GM23338 (cell line): ENCODE data around the gene DDIT3. TPM values are rescaled to one million over a fixed set of nuclear protein-coding genes. Genes with fewer than 3 reads are reported as not detected.

ENCODE experiments used
- ATAC-seq: fragments of 200-7000 bp; cut with Tn5 transposase; 3 replicates; pipeline ENCODE4 v1.9.1; 2020
- DNase-seq: peaks from one replicate; pipeline ENCODE4 v3.0.0-alpha.2; 2015; ENCODE audit warnings: low spot score
- H2AFZ ChIP-seq: fragments of 200-600 bp; sonication (generic); 2 replicates; pipeline ENCODE4 v1.8.0; 2016; ENCODE audit warnings: antibody characterized with exemption, mild to moderate bottlenecking, moderate library complexity
- H3F3A ChIP-seq: fragments of 200-600 bp; sonication (generic); replicated peaks from 2 replicates; pipeline ENCODE4 v1.8.0; 2017; ENCODE audit warnings: antibody characterized with exemption, mixed run types, low read depth
- H3K27ac ChIP-seq: fragments of 200-600 bp; sonication (generic); 2 replicates; pipeline ENCODE4 v1.6.1; 2016; ENCODE audit warnings: low read depth
- H3K27me3 ChIP-seq: fragments of 200-600 bp; sonication (generic); 2 replicates; pipeline ENCODE4 v1.8.0; 2016; ENCODE audit warnings: mild to moderate bottlenecking, mixed run types, moderate library complexity; ENCODE audit not compliant: insufficient read depth
- H3K36me3 ChIP-seq: fragments of 200-600 bp; sonication (generic); 2 replicates; pipeline ENCODE4 v1.8.0; 2016; ENCODE audit warnings: mild to moderate bottlenecking; ENCODE audit not compliant: insufficient read depth
- H3K4me1 ChIP-seq: fragments of 200-600 bp; sonication (generic); 2 replicates; pipeline ENCODE4 v1.8.0; 2016; ENCODE audit warnings: mild to moderate bottlenecking, moderate library complexity; ENCODE audit not compliant: insufficient read depth
- H3K4me2 ChIP-seq: fragments of 200-600 bp; sonication (generic); 2 replicates; pipeline ENCODE4 v1.7.1; 2017; ENCODE audit warnings: mixed run types
- H3K4me3 ChIP-seq: fragments of 200-600 bp; sonication (generic); 2 replicates; pipeline ENCODE4 v1.6.1; 2016; ENCODE audit warnings: mixed run types
- H3K79me2 ChIP-seq: fragments of 200-600 bp; sonication (generic); replicated peaks from 2 replicates; pipeline ENCODE4 v1.8.0; 2017; ENCODE audit warnings: mild to moderate bottlenecking; ENCODE audit not compliant: insufficient read depth
- H3K9me2 ChIP-seq: fragments of 200-600 bp; sonication (generic); 2 replicates; pipeline ENCODE4 v1.8.0; 2017; ENCODE audit not compliant: insufficient read depth
- H4K20me1 ChIP-seq: fragments of 200-600 bp; sonication (generic); replicated peaks from 2 replicates; pipeline ENCODE4 v1.8.0; 2017; ENCODE audit warnings: mild to moderate bottlenecking; ENCODE audit not compliant: insufficient read depth
- H3K27ac Mint-ChIP-seq: 2 replicates; pipeline ENCODE4 v1.8.0; 2020; ENCODE audit warnings: inconsistent platforms, mild to moderate bottlenecking, moderate library complexity, mixed read lengths
- H3K27me3 Mint-ChIP-seq: 3 replicates; pipeline ENCODE4 v1.8.0; 2022; ENCODE audit warnings: low read depth, mild to moderate bottlenecking, moderate library complexity, mixed read lengths, inconsistent platforms; ENCODE audit not compliant: insufficient read depth, poor library complexity
- H3K36me3 Mint-ChIP-seq: 3 replicates; pipeline ENCODE4 v1.8.0; 2021; ENCODE audit warnings: low read depth, mild to moderate bottlenecking, inconsistent platforms, moderate library complexity, mixed read lengths
- H3K4me1 Mint-ChIP-seq: 3 replicates; pipeline ENCODE4 v1.8.0; 2020; ENCODE audit warnings: mild to moderate bottlenecking, inconsistent platforms, mixed read lengths
- H3K4me3 Mint-ChIP-seq: 3 replicates; pipeline ENCODE4 v1.8.0; 2021; ENCODE audit warnings: moderate library complexity, mild to moderate bottlenecking, inconsistent platforms, mixed read lengths
- H3K9me3 Mint-ChIP-seq: 3 replicates; pipeline ENCODE4 v1.8.0; 2020; ENCODE audit warnings: moderate library complexity, mild to moderate bottlenecking, inconsistent platforms, mixed read lengths
- CREB1 ChIP-seq: fragments of 250-450 bp; sonication (Bioruptor Pico); IDR thresholded peaks from 2 replicates; pipeline ENCODE4 v1.5.0; 2020; ENCODE audit warnings: low read depth, mild to moderate bottlenecking, moderate library complexity
- CTCF ChIP-seq, 2 experiments: fragments of 200-600 bp in 1 of 2; sonication (generic) in 1 of 2; conservative IDR thresholded peaks; 2 replicates each; pipeline versions ENCODE4 v1.5.1 to v1.6.1; 2016 to 2017; ENCODE audit warnings: antibody characterized with exemption in 2 of 2, low read depth in 2 of 2, mild to moderate bottlenecking in 2 of 2, moderate library complexity in 1 of 2
- EZH2 ChIP-seq: fragments of 200-600 bp; sonication (generic); IDR thresholded peaks from one replicate; pipeline ENCODE4 v1.8.0; 2017; ENCODE audit warnings: antibody characterized with exemption, mild to moderate bottlenecking, low read depth; ENCODE audit not compliant: unreplicated experiment
- EZH2phosphoT487 ChIP-seq: fragments of 200-600 bp; sonication (generic); IDR thresholded peaks from one replicate; pipeline ENCODE4 v1.8.1; 2018; ENCODE audit warnings: antibody characterized with exemption; ENCODE audit not compliant: unreplicated experiment
- JUNB ChIP-seq: IDR thresholded peaks from one replicate; pipeline ENCODE4 v1.6.1; 2016; ENCODE audit warnings: antibody characterized with exemption; ENCODE audit not compliant: unreplicated experiment
- NANOG ChIP-seq: IDR thresholded peaks from 2 replicates; pipeline ENCODE4 v1.6.1; 2016; ENCODE audit warnings: antibody characterized with exemption, borderline replicate concordance
- POLR2AphosphoS5 ChIP-seq: IDR thresholded peaks from 2 replicates; pipeline ENCODE4 v1.6.1; 2016; ENCODE audit warnings: antibody characterized with exemption, low read depth
- REST ChIP-seq: IDR thresholded peaks from one replicate; pipeline ENCODE4 v1.6.1; 2018; ENCODE audit warnings: antibody characterized with exemption; ENCODE audit not compliant: unreplicated experiment
- STAT1 ChIP-seq: IDR thresholded peaks from one replicate; pipeline ENCODE4 v1.6.1; 2016; ENCODE audit warnings: antibody characterized with exemption; ENCODE audit not compliant: unreplicated experiment
- ZNF114 ChIP-seq: fragments of 250-450 bp; sonication (Bioruptor Pico); IDR thresholded peaks from 2 replicates; pipeline ENCODE4 v1.5.0; 2020; ENCODE audit warnings: mild to moderate bottlenecking, moderate library complexity
- ZNF331 ChIP-seq: fragments of 250-450 bp; sonication (Bioruptor Pico); IDR thresholded peaks from 2 replicates; pipeline ENCODE4 v1.5.0; 2020; ENCODE audit warnings: low read depth, mild to moderate bottlenecking, moderate library complexity
- ZNF462 ChIP-seq: fragments of 250-450 bp; sonication (Bioruptor Pico); IDR thresholded peaks from 2 replicates; pipeline ENCODE4 v1.5.0; 2020; ENCODE audit warnings: mild to moderate bottlenecking, moderate library complexity
- polyA plus RNA-seq: library from polyadenylated mRNA; unstranded; fragments of >200 nt; fragmentation: Nextera tagmentation; extraction: Ambion mirVana; gene quantifications from 2 replicates; pipeline ENCODE4 v1.2.1, GENCODE V29; 2016
- total RNA-seq: library from RNA; depleted of rRNA; stranded (reverse); fragments of >200 nt; shearing (Covaris generic); gene quantifications from 2 replicates; pipeline ENCODE4 v1.2.3, GENCODE V29; 2014
- TF ChIP-seq, protein P1 (sequence below): IDR thresholded peaks from 2 replicates; pipeline ENCODE4 v1.6.1; 2016; ENCODE audit warnings: antibody characterized with exemption

Gene DDIT3
- total and polyA plus RNA-seq, 2 experiments from 2014 or later = 3.9 to 12.5 TPM

GRCh38 chr12:57472391-57472790 is 47.9 kb downstream of the DDIT3 start:
- no peaks in the 10 kb centered on the region for H3K9me2 ChIP-seq
- H3K4me1 Mint-ChIP-seq = peaks cover 25% of the 10 kb centered on the region
- H3K27me3 ChIP-seq = peaks cover 56% of the 10 kb centered on the region

More at GRCh38 chr12:57472391-57472790, 47.9 kb downstream of the DDIT3 start:
- Histone ChIP-seq H3K4me3 (no peak overlapping the region), H3K36me3 (no peaks in the 10 kb centered on the region), H3K4me1 (peaks cover 23% of the 10 kb centered on the region), H3F3A (peaks cover 9% of the 10 kb centered on the region), H2AFZ (no peak overlapping the region), H3K79me2 (no peaks in the 10 kb centered on the region), H3K4me2 (no peak overlapping the region), H4K20me1 (no peaks in the 10 kb centered on the region), H3K27ac (no peak overlapping the region)
- Mint-ChIP-seq H3K9me3 (no peaks in the 10 kb centered on the region; the same call in 2 of the 3 replicates), H3K36me3 (peaks cover 8% of the 10 kb centered on the region; the same call in 2 of the 3 replicates), H3K27ac (no peak overlapping the region), H3K27me3 (peaks cover 52% of the 10 kb centered on the region), H3K4me3 (no peak overlapping the region)
- ATAC-seq (no peak), DNase-seq (no peak)
- TF ChIP-seq STAT1 (no peak), REST (no peak), CREB1 (CRISPR knock-in tag) (no peak), CTCF (conservative IDR thresholded peaks at IDR 0.05; ENCODE audit: low read depth in 2 of 2) (no peak), JUNB (no peak), EZH2phosphoT487 (no peak), POLR2AphosphoS5 (no peak), NANOG (no peak), ZNF462 (CRISPR knock-in tag) (no peak), ZNF114 (CRISPR knock-in tag) (no peak), EZH2 (no peak), ZNF331 (CRISPR knock-in tag) (no peak)
- TF ChIP-seq, protein P1, sequence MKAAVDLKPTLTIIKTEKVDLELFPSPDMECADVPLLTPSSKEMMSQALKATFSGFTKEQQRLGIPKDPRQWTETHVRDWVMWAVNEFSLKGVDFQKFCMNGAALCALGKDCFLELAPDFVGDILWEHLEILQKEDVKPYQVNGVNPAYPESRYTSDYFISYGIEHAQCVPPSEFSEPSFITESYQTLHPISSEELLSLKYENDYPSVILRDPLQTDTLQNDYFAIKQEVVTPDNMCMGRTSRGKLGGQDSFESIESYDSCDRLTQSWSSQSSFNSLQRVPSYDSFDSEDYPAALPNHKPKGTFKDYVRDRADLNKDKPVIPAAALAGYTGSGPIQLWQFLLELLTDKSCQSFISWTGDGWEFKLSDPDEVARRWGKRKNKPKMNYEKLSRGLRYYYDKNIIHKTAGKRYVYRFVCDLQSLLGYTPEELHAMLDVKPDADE = no peak
